IMR-90 (cell line): ENCODE measurements around the gene CEACAM3. TPM values are rescaled to one million over a fixed set of nuclear protein-coding genes. Genes with fewer than 3 reads are reported as not detected.

Source experiments
- ATAC-seq: fragments of 200-7000 bp; cut with Tn5 transposase; 2 replicates; pipeline ENCODE4 v1.9.1; 2020; ENCODE audit warnings: low read depth, mild to moderate bottlenecking, moderate library complexity
- BruUV-seq: library from RNA; stranded (reverse); fragments of 400-500 nt; replicated peaks from 2 replicates; lab custom pipeline; 2021; lab: Mats Ljungman, UMichigan
- CTCF ChIA-PET: fragments of 300-600 bp; formaldehyde crosslinking; extraction: SDS; loops from one replicate; lab custom pipeline; 2021; ENCODE audit warnings: antibody characterized with exemption; lab: Yijun Ruan, JAX
- POLR2A ChIA-PET: fragments of 300-600 bp; sonication (Branson Sonifier 250); formaldehyde crosslinking; loops from one replicate; lab custom pipeline; 2022; ENCODE audit warnings: antibody characterized with exemption; ENCODE audit not compliant: unreplicated experiment; lab: Charles Lee
- DNase-seq: peaks from one replicate; pipeline ENCODE4 v3.0.0; 2013
- H2AFZ ChIP-seq: replicated peaks from 2 replicates; pipeline ENCODE3; 2013; ENCODE audit warnings: low read length, mild to moderate bottlenecking; ENCODE audit not compliant: poor library complexity
- H2AK5ac ChIP-seq: 2 replicates; pipeline ENCODE4 v1.6.1; 2013; ENCODE audit warnings: low read depth, low read length, inconsistent platforms
- H2AK9ac ChIP-seq: replicated peaks from 2 replicates; pipeline ENCODE3; 2013; ENCODE audit warnings: mild to moderate bottlenecking, low read depth, low read length, moderate library complexity; ENCODE audit not compliant: poor library complexity
- H2BK120ac ChIP-seq: 2 replicates; pipeline ENCODE4 v1.6.1; 2013; ENCODE audit warnings: low read depth, low read length, inconsistent platforms
- H2BK15ac ChIP-seq: 3 replicates; pipeline ENCODE4 v1.6.1; 2013; ENCODE audit warnings: low read depth, low read length, inconsistent platforms
- H2BK20ac ChIP-seq: 2 replicates; pipeline ENCODE4 v1.6.1; 2013; ENCODE audit warnings: low read depth, mild to moderate bottlenecking, inconsistent platforms, low read length, moderate library complexity
- H2BK5ac ChIP-seq: 2 replicates; pipeline ENCODE4 v1.6.1; 2013; ENCODE audit warnings: mild to moderate bottlenecking, low read depth, low read length, inconsistent platforms; ENCODE audit not compliant: poor library complexity, severe bottlenecking
- H3K14ac ChIP-seq: replicated peaks from 2 replicates; pipeline ENCODE4 v1.6.1; 2013; ENCODE audit warnings: low read depth, low read length, inconsistent platforms
- H3K18ac ChIP-seq: 2 replicates; pipeline ENCODE4 v1.6.1; 2013; ENCODE audit warnings: low read depth, low read length, control low read depth
- H3K23ac ChIP-seq: 2 replicates; pipeline ENCODE4 v1.6.1; 2013; ENCODE audit warnings: low read depth, low read length, inconsistent platforms
- H3K27ac ChIP-seq: 2 replicates; pipeline ENCODE4 v1.5.1; 2013; ENCODE audit warnings: mild to moderate bottlenecking, control low read depth, low read length; ENCODE audit not compliant: insufficient read depth
- H3K27me3 ChIP-seq: 2 replicates; pipeline ENCODE4 v1.6.1; 2013; ENCODE audit warnings: low read length; ENCODE audit not compliant: control insufficient read depth, insufficient read depth
- H3K36me3 ChIP-seq: 2 replicates; pipeline ENCODE4 v1.6.1; 2013; ENCODE audit warnings: low read length, mixed read lengths; ENCODE audit not compliant: control insufficient read depth, insufficient read depth
- H3K4ac ChIP-seq: 2 replicates; pipeline ENCODE4 v1.6.1; 2013; ENCODE audit warnings: low read depth, low read length, inconsistent platforms
- H3K4me1 ChIP-seq: 2 replicates; pipeline ENCODE4 v1.6.1; 2013; ENCODE audit warnings: low read length, mixed read lengths; ENCODE audit not compliant: control insufficient read depth, insufficient read depth
- H3K4me2 ChIP-seq: 2 replicates; pipeline ENCODE4 v1.6.1; 2013; ENCODE audit warnings: low read depth, mild to moderate bottlenecking, control low read depth, low read length, moderate library complexity
- H3K4me3 ChIP-seq: 2 replicates; pipeline ENCODE4 v1.5.1; 2013; ENCODE audit warnings: low read depth, mild to moderate bottlenecking, control low read depth, low read length, moderate library complexity; ENCODE audit not compliant: insufficient read depth
- H3K56ac ChIP-seq: 2 replicates; pipeline ENCODE4 v1.6.1; 2013; ENCODE audit warnings: low read length, inconsistent platforms; ENCODE audit not compliant: insufficient read depth; ENCODE audit errors: extremely low read depth
- H3K79me1 ChIP-seq, 2 experiments: 2 replicates each; pipeline ENCODE4 v1.6.1; 2013; ENCODE audit warnings: low read length in 2 of 2, inconsistent platforms in 1 of 2, low read depth in 1 of 2
- H3K9ac ChIP-seq: 2 replicates; pipeline ENCODE4 v1.6.1; 2013; ENCODE audit warnings: low read depth, low read length, control low read depth
- H3K9me1 ChIP-seq: 2 replicates; pipeline ENCODE4 v1.6.1; 2013; ENCODE audit warnings: low read length, inconsistent platforms; ENCODE audit not compliant: insufficient read depth
- H3K9me3 ChIP-seq: 2 replicates; pipeline ENCODE4 v1.6.1; 2013; ENCODE audit warnings: low read length; ENCODE audit not compliant: control insufficient read depth, insufficient read depth
- H4K20me1 ChIP-seq: 2 replicates; pipeline ENCODE4 v1.6.1; 2013; ENCODE audit warnings: low read length, inconsistent platforms; ENCODE audit not compliant: insufficient read depth
- H4K5ac ChIP-seq: 2 replicates; pipeline ENCODE4 v1.6.1; 2013; ENCODE audit warnings: mild to moderate bottlenecking, low read depth, low read length, control low read depth
- H4K8ac ChIP-seq, 2 experiments: 2 replicates each; pipeline ENCODE4 v1.6.1; 2013; ENCODE audit warnings: low read depth in 2 of 2, low read length in 2 of 2, control low read depth in 1 of 2, inconsistent platforms in 1 of 2
- H4K91ac ChIP-seq: 2 replicates; pipeline ENCODE4 v1.6.1; 2013; ENCODE audit warnings: low read depth, low read length, inconsistent platforms; ENCODE audit not compliant: insufficient read depth
- BHLHE40 ChIP-seq: fragments of 150-350 bp; IDR thresholded peaks from 2 replicates; pipeline ENCODE4 v1.6.1; 2016; ENCODE audit warnings: mild to moderate bottlenecking, low read depth, low read length
- CEBPB ChIP-seq: IDR thresholded peaks from 2 replicates; pipeline ENCODE4 v1.6.1; 2012; ENCODE audit warnings: low read depth, low read length, improper control_type of control experiment
- CHD1 ChIP-seq: IDR thresholded peaks from 2 replicates; pipeline ENCODE4 v1.6.1; 2012; ENCODE audit warnings: low read depth, low read length, improper control_type of control experiment
- FOS ChIP-seq: fragments of 150-350 bp; IDR thresholded peaks from 2 replicates; pipeline ENCODE4 v1.6.1; 2016; ENCODE audit warnings: low read depth, low read length
- MAZ ChIP-seq: IDR thresholded peaks from 2 replicates; pipeline ENCODE4 v1.6.1; 2012; ENCODE audit warnings: low read depth, mild to moderate bottlenecking, low read length, improper control_type of control experiment, moderate library complexity, borderline replicate concordance
- MXI1 ChIP-seq: IDR thresholded peaks from 2 replicates; pipeline ENCODE4 v1.6.1; 2012; ENCODE audit warnings: low read depth, mild to moderate bottlenecking, low read length, moderate library complexity, borderline replicate concordance
- NFE2L2 ChIP-seq: fragments of 150-350 bp; IDR thresholded peaks from 2 replicates; pipeline ENCODE4 v1.6.1; 2016; ENCODE audit warnings: low read depth, mild to moderate bottlenecking, low read length
- POLR2A ChIP-seq: IDR thresholded peaks from 2 replicates; pipeline ENCODE4 v1.6.1; 2012; ENCODE audit warnings: mild to moderate bottlenecking, low read depth, low read length
- RAD21 ChIP-seq: IDR thresholded peaks from 2 replicates; pipeline ENCODE4 v1.6.1; 2012; ENCODE audit warnings: low read length, improper control_type of control experiment
- RCOR1 ChIP-seq: IDR thresholded peaks from 2 replicates; pipeline ENCODE4 v1.6.1; 2012; ENCODE audit warnings: mild to moderate bottlenecking, low read length, improper control_type of control experiment; ENCODE audit not compliant: insufficient replicate concordance
- RFX5 ChIP-seq: IDR thresholded peaks from 2 replicates; pipeline ENCODE4 v1.8.0; 2012; ENCODE audit warnings: low read depth, mild to moderate bottlenecking, low read length, moderate library complexity
- SMC3 ChIP-seq: fragments of 150-350 bp; IDR thresholded peaks from 2 replicates; pipeline ENCODE4 v1.6.1; 2016; ENCODE audit warnings: low read depth, mild to moderate bottlenecking, antibody characterized with exemption, low read length, moderate library complexity
- WGBS, 2 experiments: methylation state at CpG; one replicate each; pipeline versions ENCODE4 v1.1.5 to v1.1.7; 2013; ENCODE audit warnings: missing lambda C conversion rate in 2 of 2; ENCODE audit not compliant: insufficient read length in 1 of 2; ENCODE audit errors: extremely low coverage in 2 of 2; 5-methylcytosine and 5-hydroxymethylcytosine counted together
- dilution Hi-C: fragments of 300-500 bp; cut with HindIII; formaldehyde crosslinking; loops from one replicate; pipeline ENCODE4 v1.14.3; 2018; ENCODE audit warnings: low sequenced_read_pairs; ENCODE audit not compliant: unreplicated experiment
- in situ Hi-C: fragments of 300-500 bp; cut with MboI; formaldehyde crosslinking; loops from 3 replicates; pipeline ENCODE4 v1.14.3; 2019; ENCODE audit warnings: low sequenced_read_pairs, inconsistent platforms, mixed read lengths
- intact Hi-C: fragments of 100-400 bp; cut with micrococcal nuclease; formaldehyde crosslinking; loops from 2 replicates; pipeline ENCODE4 v1.10.0; 2022
- polyA plus RNA-seq, 3 experiments: library from polyadenylated mRNA; depleted of rRNA; stranded (reverse); fragments of >200 nt; gene quantifications; 2 replicates each; pipeline ENCODE4 v1.2.3, GENCODE V29; 2012; ENCODE audit warnings: low replicate concordance in 1 of 3
- total RNA-seq: library from RNA; depleted of rRNA; stranded (reverse); fragments of >200 nt; gene quantifications from 2 replicates; pipeline ENCODE4 v1.2.3, GENCODE V29; 2012
- TF ChIP-seq, protein P1 (sequence below): fragments of 150-350 bp; IDR thresholded peaks from 2 replicates; pipeline ENCODE4 v1.6.1; 2017; ENCODE audit warnings: mild to moderate bottlenecking, antibody characterized with exemption, low read length, low read depth
- TF ChIP-seq, protein P2 (sequence below): fragments of 150-350 bp; IDR thresholded peaks from 2 replicates; pipeline ENCODE4 v1.6.1; 2016; ENCODE audit warnings: low read depth, mild to moderate bottlenecking, low read length, moderate library complexity, borderline replicate concordance

Gene CEACAM3
- total and polyA plus RNA-seq, 2 of the 4 experiments (the other 2 are of a cell fraction): not detected

DNA sequence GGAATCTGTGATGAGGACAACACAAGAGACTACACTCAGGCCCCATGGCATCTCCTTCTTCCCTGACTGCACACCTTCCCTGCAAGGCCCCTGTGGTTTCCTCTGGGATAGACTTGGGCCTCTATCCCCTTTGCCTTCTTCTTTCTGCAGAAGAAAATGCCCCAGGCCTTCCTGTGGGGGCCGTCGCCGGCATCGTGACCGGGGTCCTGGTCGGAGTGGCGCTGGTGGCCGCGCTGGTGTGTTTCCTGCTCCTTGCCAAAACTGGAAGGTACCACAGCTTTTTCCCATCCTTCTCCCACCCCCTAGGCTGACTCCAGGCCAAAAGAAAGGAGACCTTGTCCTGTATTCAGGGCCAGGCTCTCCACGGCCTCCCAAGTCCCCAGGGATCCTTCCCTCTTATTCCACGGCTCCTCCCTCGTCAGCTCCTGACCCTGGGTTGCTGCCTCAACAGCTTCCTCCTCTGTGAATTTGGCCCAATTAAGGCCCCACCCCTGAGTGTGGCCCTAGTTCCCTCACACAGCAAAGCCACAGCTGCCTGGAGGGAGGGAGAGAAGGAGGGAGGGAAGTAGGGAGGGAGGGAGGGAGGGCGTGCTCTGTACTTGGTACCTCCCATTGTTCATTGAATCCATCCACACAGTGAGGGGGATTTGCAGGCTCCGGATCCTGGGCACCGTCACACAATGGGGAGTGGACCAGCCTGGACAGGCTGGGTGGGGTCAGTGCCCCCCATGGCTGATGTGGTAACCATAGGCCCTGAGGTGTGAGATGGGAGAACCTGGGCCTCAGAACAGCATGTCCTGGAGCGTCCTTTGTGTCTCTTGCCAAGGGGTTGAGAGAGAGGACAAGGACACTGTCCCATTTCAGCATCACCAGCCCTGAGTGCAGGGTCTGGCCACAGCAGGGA, 12.5 kb downstream of the CEACAM3 start:
- H3K18ac ChIP-seq: no peak overlapping the region
- H3K56ac ChIP-seq: no peak overlapping the region
- H3K79me1 ChIP-seq: no peaks in the 10 kb centered on the region
- H3K9me3 ChIP-seq: no peaks in the 10 kb centered on the region
- WGBS, 2 experiments: 57% methylated on average over 1 of the region's 16 CpGs; no CpG with 5 or more reads in 1 of the 2 experiments
- H3K27me3 ChIP-seq: no peaks in the 10 kb centered on the region
- H2AK9ac ChIP-seq: no peak overlapping the region
- ATAC-seq: no peak
- H4K20me1 ChIP-seq: no peaks in the 10 kb centered on the region
- H4K5ac ChIP-seq: no peak overlapping the region
- H2AFZ ChIP-seq: no peak overlapping the region
- H3K4me3 ChIP-seq: no peak overlapping the region
- H3K27ac ChIP-seq: no peak overlapping the region
- dilution Hi-C loops (no loop called here), intact Hi-C loops (no loop called here), in situ Hi-C loops (no loop called here)
- H4K91ac ChIP-seq: no peak overlapping the region
- no peak overlapping the region for H4K8ac ChIP-seq
- H2BK5ac ChIP-seq: no peak overlapping the region
- H2BK15ac ChIP-seq: no peak overlapping the region
- no peak overlapping the region for H2BK20ac ChIP-seq
- ChIA-PET CTCF (no interaction called here), POLR2A (no interaction called here)
- H3K23ac ChIP-seq: no peak overlapping the region
- H3K4ac ChIP-seq: no peak overlapping the region
- H3K4me2 ChIP-seq: no peak overlapping the region
- no TSS peak for BruUV-seq
- no peaks in the 10 kb centered on the region for H3K36me3 ChIP-seq
- H3K14ac ChIP-seq: no peak overlapping the region
- no peak for DNase-seq
- H3K4me1 ChIP-seq: no peaks in the 10 kb centered on the region
- no peak overlapping the region for H3K9ac ChIP-seq
- no peak overlapping the region for H2BK120ac ChIP-seq
- TF ChIP-seq RFX5: no peak
- no peak for TF ChIP-seq MAZ
- TF ChIP-seq CHD1: no peak
- TF ChIP-seq RAD21: no peak
- no peak for TF ChIP-seq MXI1
- no peak for TF ChIP-seq NFE2L2
- TF ChIP-seq CEBPB: no peak
- TF ChIP-seq, protein P1, sequence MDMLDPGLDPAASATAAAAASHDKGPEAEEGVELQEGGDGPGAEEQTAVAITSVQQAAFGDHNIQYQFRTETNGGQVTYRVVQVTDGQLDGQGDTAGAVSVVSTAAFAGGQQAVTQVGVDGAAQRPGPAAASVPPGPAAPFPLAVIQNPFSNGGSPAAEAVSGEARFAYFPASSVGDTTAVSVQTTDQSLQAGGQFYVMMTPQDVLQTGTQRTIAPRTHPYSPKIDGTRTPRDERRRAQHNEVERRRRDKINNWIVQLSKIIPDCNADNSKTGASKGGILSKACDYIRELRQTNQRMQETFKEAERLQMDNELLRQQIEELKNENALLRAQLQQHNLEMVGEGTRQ: no peak
- no peak for TF ChIP-seq BHLHE40
- TF ChIP-seq, protein P2, sequence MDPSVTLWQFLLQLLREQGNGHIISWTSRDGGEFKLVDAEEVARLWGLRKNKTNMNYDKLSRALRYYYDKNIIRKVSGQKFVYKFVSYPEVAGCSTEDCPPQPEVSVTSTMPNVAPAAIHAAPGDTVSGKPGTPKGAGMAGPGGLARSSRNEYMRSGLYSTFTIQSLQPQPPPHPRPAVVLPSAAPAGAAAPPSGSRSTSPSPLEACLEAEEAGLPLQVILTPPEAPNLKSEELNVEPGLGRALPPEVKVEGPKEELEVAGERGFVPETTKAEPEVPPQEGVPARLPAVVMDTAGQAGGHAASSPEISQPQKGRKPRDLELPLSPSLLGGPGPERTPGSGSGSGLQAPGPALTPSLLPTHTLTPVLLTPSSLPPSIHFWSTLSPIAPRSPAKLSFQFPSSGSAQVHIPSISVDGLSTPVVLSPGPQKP: no peak
- no peak for TF ChIP-seq POLR2A
- TF ChIP-seq FOS: no peak
- no peak for TF ChIP-seq SMC3
- TF ChIP-seq RCOR1: no peak
- no peaks in the 10 kb centered on the region for H3K9me1 ChIP-seq
- H2AK5ac ChIP-seq: no peak overlapping the region
